OCI-LY7 (cell line): ENCODE results near the gene ZDHHC1. TPM values are rescaled to one million over a fixed set of nuclear protein-coding genes. Genes with fewer than 3 reads are reported as not detected.

Experiments used
- BruUV-seq: library from RNA; stranded (reverse); fragments of 400-500 nt; replicated peaks from 2 replicates; lab custom pipeline; 2021; lab: Mats Ljungman, UMichigan
- CTCF ChIA-PET: fragments of 300-600 bp; sonication (Branson Sonifier 250); formaldehyde crosslinking; loops from one replicate; lab custom pipeline; 2022; ENCODE audit warnings: antibody characterized with exemption; ENCODE audit not compliant: unreplicated experiment; lab: Charles Lee
- POLR2A ChIA-PET: fragments of 300-600 bp; sonication (Branson Sonifier 250); formaldehyde crosslinking; loops from one replicate; lab custom pipeline; 2022; ENCODE audit warnings: antibody characterized with exemption; lab: Charles Lee
- DNase-seq: peaks from one replicate; pipeline ENCODE4 v3.0.0-alpha.2; 2015; ENCODE audit warnings: low spot score
- H2AFZ ChIP-seq: fragments of 200-600 bp; sonication (generic), shearing (Covaris generic); 2 replicates; pipeline ENCODE4 v1.6.1; 2014; ENCODE audit warnings: mild to moderate bottlenecking, antibody characterized with exemption, low read length, moderate library complexity
- H3K27ac ChIP-seq: fragments of 200-600 bp; sonication (generic); 2 replicates; pipeline ENCODE4 v1.5.1; 2014; ENCODE audit warnings: mixed run types, low read depth, mild to moderate bottlenecking, moderate library complexity, low read length, inconsistent platforms; ENCODE audit not compliant: poor library complexity, severe bottlenecking
- H3K36me3 ChIP-seq: fragments of 200-600 bp; sonication (generic); 2 replicates; pipeline ENCODE4 v1.6.1; 2014; ENCODE audit warnings: mild to moderate bottlenecking, antibody characterized with exemption, low read length, moderate library complexity, mixed read lengths; ENCODE audit not compliant: insufficient read depth
- H3K4me1 ChIP-seq: fragments of 200-600 bp; sonication (generic); 2 replicates; pipeline ENCODE4 v1.5.1; 2014; ENCODE audit warnings: mild to moderate bottlenecking, low read length; ENCODE audit not compliant: insufficient read depth, poor library complexity, severe bottlenecking
- H3K4me2 ChIP-seq: fragments of 200-600 bp; sonication (generic); 2 replicates; pipeline ENCODE4 v1.6.1; 2014; ENCODE audit warnings: mild to moderate bottlenecking, low read length
- H3K4me3 ChIP-seq: fragments of 200-600 bp; sonication (generic); 2 replicates; pipeline ENCODE4 v1.5.1; 2014; ENCODE audit warnings: mild to moderate bottlenecking, low read depth, low read length; ENCODE audit not compliant: poor library complexity, severe bottlenecking
- H3K79me2 ChIP-seq: fragments of 200-600 bp; sonication (generic); 2 replicates; pipeline ENCODE4 v1.6.1; 2016; ENCODE audit warnings: low read depth, mild to moderate bottlenecking, low read length, moderate library complexity, mixed read lengths; ENCODE audit not compliant: insufficient read depth
- H3K9me2 ChIP-seq: fragments of 200-600 bp; sonication (generic); 2 replicates; pipeline ENCODE4 v1.6.1; 2016; ENCODE audit warnings: mild to moderate bottlenecking, low read length, mixed read lengths; ENCODE audit not compliant: insufficient read depth
- H3K9me3 ChIP-seq: fragments of 200-600 bp; sonication (generic); 2 replicates; pipeline ENCODE4 v1.6.1; 2014; ENCODE audit warnings: mild to moderate bottlenecking, mixed run types, low read length, mixed read lengths
- H4K20me1 ChIP-seq: fragments of 200-600 bp; sonication (generic); 2 replicates; pipeline ENCODE4 v1.6.1; 2014; ENCODE audit warnings: mild to moderate bottlenecking, antibody characterized with exemption, low read length, moderate library complexity, mixed read lengths; ENCODE audit not compliant: insufficient read depth
- EZH2phosphoT487 ChIP-seq: fragments of 200-600 bp; sonication (generic); IDR thresholded peaks from 2 replicates; pipeline ENCODE4 v1.6.1; 2018; ENCODE audit warnings: low read depth, borderline replicate concordance, mild to moderate bottlenecking, mixed run types, antibody characterized with exemption, low read length, moderate library complexity, mixed read lengths
- intact Hi-C: fragments of 100-400 bp; cut with micrococcal nuclease; formaldehyde crosslinking; loops from one replicate; pipeline ENCODE4 v1.10.0; 2022; ENCODE audit not compliant: unreplicated experiment
- total RNA-seq, 2 experiments: library from RNA; depleted of rRNA in 1 of 2; stranded (reverse); fragments of >200 nt in 1 of 2; shearing (Covaris generic) in 1 of 2; gene quantifications; 2 replicates each; pipeline ENCODE4 v1.2.3, GENCODE V29; 2014 to 2022
- TF ChIP-seq, protein P1 (sequence below): fragments of 200-600 bp; sonication (generic); conservative IDR thresholded peaks from 2 replicates; pipeline ENCODE4 v1.5.1; 2014; ENCODE audit warnings: mild to moderate bottlenecking, antibody characterized with exemption, low read length, moderate library complexity, mixed read lengths

The ZDHHC1 gene
- total RNA-seq, 2 experiments from 2014 or later = not detected

DNA sequence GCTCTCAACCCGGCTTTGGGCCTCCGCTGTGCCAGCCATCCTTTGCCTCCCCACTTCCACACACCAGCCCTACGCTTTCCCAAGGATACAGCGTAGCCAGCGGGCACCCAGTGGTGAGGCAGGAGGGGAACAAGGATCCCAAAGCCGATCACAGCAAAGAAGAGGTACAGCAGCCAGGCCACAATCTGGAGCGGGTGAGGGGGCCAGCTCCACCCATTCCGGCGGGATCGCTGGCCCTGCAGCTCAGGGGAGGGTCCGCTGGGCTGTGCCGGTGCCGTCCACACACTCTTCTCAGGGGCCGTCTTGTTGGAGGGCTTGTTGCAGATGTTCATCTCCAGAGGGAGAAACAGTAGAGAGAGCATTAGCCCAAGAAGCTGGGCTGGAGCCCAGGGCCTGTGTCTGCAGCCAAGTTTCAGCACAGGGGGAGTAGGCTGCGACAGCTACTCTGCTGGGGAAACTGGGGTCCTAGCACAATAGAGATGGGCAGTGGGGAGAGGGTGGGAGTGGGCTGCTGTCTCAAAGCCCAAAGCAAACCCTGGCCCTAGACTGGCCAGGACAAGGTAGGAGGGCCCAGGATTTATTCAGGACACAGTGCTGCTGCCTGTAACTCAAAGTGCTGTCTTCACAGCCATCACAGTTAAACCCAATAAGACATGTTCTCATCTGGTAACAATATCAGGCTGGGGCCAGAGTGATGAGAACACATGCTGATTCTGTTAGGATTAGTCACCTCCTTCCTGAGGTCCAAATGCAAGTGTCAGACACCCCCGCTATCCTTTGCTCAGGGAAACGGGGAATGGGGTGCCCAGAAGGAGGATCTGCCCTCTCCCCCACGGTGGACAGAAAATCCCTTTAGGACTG, 9.9 kb downstream of the ZDHHC1 start:
- no peak overlapping the region for H3K4me2 ChIP-seq
- TF ChIP-seq, protein P1, sequence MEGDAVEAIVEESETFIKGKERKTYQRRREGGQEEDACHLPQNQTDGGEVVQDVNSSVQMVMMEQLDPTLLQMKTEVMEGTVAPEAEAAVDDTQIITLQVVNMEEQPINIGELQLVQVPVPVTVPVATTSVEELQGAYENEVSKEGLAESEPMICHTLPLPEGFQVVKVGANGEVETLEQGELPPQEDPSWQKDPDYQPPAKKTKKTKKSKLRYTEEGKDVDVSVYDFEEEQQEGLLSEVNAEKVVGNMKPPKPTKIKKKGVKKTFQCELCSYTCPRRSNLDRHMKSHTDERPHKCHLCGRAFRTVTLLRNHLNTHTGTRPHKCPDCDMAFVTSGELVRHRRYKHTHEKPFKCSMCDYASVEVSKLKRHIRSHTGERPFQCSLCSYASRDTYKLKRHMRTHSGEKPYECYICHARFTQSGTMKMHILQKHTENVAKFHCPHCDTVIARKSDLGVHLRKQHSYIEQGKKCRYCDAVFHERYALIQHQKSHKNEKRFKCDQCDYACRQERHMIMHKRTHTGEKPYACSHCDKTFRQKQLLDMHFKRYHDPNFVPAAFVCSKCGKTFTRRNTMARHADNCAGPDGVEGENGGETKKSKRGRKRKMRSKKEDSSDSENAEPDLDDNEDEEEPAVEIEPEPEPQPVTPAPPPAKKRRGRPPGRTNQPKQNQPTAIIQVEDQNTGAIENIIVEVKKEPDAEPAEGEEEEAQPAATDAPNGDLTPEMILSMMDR = no peak
- no peak for TF ChIP-seq EZH2phosphoT487

DNA sequence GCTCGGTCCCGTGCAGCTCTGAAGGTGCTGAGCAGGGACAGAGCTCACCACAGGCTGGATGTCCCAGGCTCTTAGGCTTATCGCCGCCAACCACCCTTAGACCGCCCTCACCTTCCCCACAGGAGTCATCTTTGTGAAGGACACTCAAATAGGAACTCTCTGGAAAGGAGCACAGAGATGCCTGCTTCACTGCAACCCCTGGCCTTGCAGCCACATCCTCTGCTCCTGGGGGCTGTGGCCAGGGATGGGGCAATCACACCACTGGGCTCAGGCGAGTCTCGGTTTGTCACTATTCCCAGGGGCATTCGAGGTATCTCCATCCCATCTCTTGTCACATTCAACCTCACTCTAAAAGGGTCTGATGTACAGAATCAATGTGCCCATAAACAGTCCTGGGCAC, 10.9 kb downstream of the ZDHHC1 start:
- no peak overlapping the region for H3K4me3 ChIP-seq
- no peaks in the 10 kb centered on the region for H3K9me2 ChIP-seq
- CTCF ChIA-PET = no interaction called here
- no TSS peak for BruUV-seq
- H3K79me2 ChIP-seq = no peaks in the 10 kb centered on the region
- H3K9me3 ChIP-seq = no peaks in the 10 kb centered on the region
- no peaks in the 10 kb centered on the region for H3K36me3 ChIP-seq
- H3K27ac ChIP-seq = no peak overlapping the region
- no peak overlapping the region for H3K4me2 ChIP-seq
- no peak for DNase-seq
- H3K4me1 ChIP-seq = no peaks in the 10 kb centered on the region
- intact Hi-C loops = no loop called here
- TF ChIP-seq EZH2phosphoT487 = no peak
- TF ChIP-seq, protein P1 = no peak
- H4K20me1 ChIP-seq = no peaks in the 10 kb centered on the region
- H2AFZ ChIP-seq = no peak overlapping the region
- POLR2A ChIA-PET = interaction anchor here (0.6 kb wide), 1 partner anchor 292 kb away, joined by 6 read pairs; no protein-coding TSS in a partner anchor

More for the DNA sequence above, 9.9 kb downstream of the ZDHHC1 start:
- Histone ChIP-seq H3K4me3 (no peak overlapping the region), H2AFZ (no peak overlapping the region), H3K36me3 (no peaks in the 10 kb centered on the region), H3K9me2 (no peaks in the 10 kb centered on the region), H3K9me3 (no peaks in the 10 kb centered on the region), H3K4me1 (no peaks in the 10 kb centered on the region), H3K79me2 (no peaks in the 10 kb centered on the region), H3K27ac (no peak overlapping the region), H4K20me1 (no peaks in the 10 kb centered on the region)
- ChIA-PET POLR2A (interaction anchor here (0.6 kb wide), 1 partner anchor 61 kb away, joined by 3 read pairs; no protein-coding TSS in a partner anchor), CTCF (no interaction called here)
- intact Hi-C loops = no loop called here
- no peak for DNase-seq
- no TSS peak for BruUV-seq

DNA sequence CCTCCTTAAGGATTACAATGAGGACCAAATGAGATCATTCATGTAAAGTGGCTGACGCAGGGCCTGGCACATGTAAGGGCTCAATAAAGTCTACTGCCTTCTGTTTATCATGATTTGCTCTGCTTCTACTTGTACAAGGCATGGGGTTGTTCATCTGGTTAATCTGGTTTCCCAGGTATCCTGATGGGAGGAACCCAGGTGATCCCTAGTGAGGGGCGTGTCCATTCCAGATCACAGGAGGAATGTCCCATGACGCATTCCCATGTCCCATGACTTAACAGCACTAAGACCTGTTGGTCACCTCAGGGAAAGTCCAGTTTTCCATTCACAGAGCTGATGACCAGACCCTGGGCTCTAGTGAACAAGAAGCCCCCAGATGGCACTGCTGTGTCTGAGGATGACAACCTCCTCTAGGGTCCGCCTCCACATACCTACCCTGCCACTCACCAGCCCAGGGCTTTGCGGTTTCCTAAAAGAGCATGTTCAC, 11.5 kb downstream of the ZDHHC1 start:
- Histone ChIP-seq H3K9me3 (no peaks in the 10 kb centered on the region), H4K20me1 (no peaks in the 10 kb centered on the region), H3K36me3 (no peaks in the 10 kb centered on the region), H3K4me3 (no peak overlapping the region), H2AFZ (no peak overlapping the region), H3K4me2 (no peak overlapping the region), H3K79me2 (no peaks in the 10 kb centered on the region), H3K27ac (no peak overlapping the region), H3K4me1 (no peaks in the 10 kb centered on the region), H3K9me2 (no peaks in the 10 kb centered on the region)
- TF ChIP-seq EZH2phosphoT487 = no peak
- TF ChIP-seq, protein P1 = no peak
- CTCF ChIA-PET = no interaction called here
- DNase-seq = no peak
- POLR2A ChIA-PET = interaction anchor here (0.6 kb wide), 1 partner anchor 292 kb away, joined by 6 read pairs; no protein-coding TSS in a partner anchor
- intact Hi-C loops = no loop called here
- no TSS peak for BruUV-seq
